ENCODE data around the gene NOL7. TPM values are rescaled to one million over a fixed set of nuclear protein-coding genes. Genes with fewer than 3 reads are reported as not detected.

The NOL7 gene
- total and polyA plus RNA-seq, 2 of the 13 experiments (the other 11 are each of a cell fraction or from before 2014, with no cell fraction given), result 37.8 to 186 TPM

DNA sequence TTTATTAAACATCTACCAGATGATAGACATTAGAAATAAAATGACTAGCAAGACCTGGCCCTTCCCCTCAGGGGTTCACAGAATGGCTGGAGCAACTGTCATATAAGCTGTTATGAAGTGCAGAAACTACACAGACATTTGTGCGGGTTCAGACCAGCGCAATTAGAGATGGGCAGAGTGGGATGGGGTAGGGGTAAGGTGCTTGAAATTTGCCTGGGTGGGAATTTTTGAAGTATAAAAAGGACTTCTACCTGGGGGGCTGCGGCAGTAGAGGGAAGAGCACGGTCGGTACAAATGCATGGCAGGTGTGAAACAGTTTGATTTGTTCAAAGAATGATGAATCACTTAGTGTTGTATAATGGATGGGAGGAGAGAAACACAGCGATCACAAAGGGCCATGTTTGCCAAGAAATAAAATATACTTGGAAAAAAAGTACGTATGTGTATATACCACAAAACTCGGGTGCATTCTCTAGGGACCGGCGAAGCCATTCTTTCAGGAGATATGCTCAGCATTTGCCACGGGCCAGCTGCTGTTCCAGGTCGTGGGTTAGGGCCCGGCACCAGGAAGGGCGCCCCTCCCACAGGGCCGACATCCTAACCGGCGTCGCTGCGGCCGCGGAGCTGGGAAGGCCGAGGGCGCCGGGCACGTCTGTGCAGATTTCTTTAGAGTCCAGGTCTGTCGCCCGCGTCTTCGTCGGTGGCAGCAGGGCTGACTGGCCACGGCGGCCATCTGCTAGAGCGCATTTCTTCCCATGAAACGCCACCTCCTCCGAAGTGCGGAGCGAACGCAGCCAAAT lies 809 bp upstream of the NOL7 start (continued):
- TF ChIP-seq ZBTB38 (CRISPR knock-in tag; IDR thresholded peaks at IDR 0.05) (no peak), ZNF724P (CRISPR knock-in tag; IDR thresholded peaks at IDR 0.05; ENCODE audit: borderline replicate concordance) (peak; percentile 51; the same call in 1 of the 2 replicates), WIZ (CRISPR knock-in tag; IDR thresholded peaks at IDR 0.05) (no peak), RNF2 (conservative IDR thresholded peaks at IDR 0.05; ENCODE audit: low read depth) (no peak), NFATC3 (CRISPR knock-in tag; IDR thresholded peaks at IDR 0.05) (0 out of 2 replicates have a peak, but pooled peaks have one; percentile 70), ZFP82 (CRISPR knock-in tag; IDR thresholded peaks at IDR 0.05; ENCODE audit: borderline replicate concordance) (no peak), ZSCAN20 (CRISPR knock-in tag; IDR thresholded peaks at IDR 0.05; ENCODE audit: borderline replicate concordance) (peak; percentile 81; the same call in 1 of the 2 replicates), NFKB2 (CRISPR knock-in tag; IDR thresholded peaks at IDR 0.05; ENCODE audit: borderline replicate concordance) (no peak), ARNT (IDR thresholded peaks at IDR 0.05) (no peak)
- TF ChIP-seq, protein P1, sequence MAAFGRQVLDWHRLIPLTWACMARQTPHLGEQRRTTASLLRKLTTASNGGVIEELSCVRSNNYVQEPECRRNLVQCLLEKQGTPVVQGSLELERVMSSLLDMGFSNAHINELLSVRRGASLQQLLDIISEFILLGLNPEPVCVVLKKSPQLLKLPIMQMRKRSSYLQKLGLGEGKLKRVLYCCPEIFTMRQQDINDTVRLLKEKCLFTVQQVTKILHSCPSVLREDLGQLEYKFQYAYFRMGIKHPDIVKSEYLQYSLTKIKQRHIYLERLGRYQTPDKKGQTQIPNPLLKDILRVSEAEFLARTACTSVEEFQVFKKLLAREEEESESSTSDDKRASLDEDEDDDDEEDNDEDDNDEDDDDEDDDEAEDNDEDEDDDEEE (CRISPR knock-in tag; IDR thresholded peaks at IDR 0.05), result no peak
- TF ChIP-seq, protein P2, sequence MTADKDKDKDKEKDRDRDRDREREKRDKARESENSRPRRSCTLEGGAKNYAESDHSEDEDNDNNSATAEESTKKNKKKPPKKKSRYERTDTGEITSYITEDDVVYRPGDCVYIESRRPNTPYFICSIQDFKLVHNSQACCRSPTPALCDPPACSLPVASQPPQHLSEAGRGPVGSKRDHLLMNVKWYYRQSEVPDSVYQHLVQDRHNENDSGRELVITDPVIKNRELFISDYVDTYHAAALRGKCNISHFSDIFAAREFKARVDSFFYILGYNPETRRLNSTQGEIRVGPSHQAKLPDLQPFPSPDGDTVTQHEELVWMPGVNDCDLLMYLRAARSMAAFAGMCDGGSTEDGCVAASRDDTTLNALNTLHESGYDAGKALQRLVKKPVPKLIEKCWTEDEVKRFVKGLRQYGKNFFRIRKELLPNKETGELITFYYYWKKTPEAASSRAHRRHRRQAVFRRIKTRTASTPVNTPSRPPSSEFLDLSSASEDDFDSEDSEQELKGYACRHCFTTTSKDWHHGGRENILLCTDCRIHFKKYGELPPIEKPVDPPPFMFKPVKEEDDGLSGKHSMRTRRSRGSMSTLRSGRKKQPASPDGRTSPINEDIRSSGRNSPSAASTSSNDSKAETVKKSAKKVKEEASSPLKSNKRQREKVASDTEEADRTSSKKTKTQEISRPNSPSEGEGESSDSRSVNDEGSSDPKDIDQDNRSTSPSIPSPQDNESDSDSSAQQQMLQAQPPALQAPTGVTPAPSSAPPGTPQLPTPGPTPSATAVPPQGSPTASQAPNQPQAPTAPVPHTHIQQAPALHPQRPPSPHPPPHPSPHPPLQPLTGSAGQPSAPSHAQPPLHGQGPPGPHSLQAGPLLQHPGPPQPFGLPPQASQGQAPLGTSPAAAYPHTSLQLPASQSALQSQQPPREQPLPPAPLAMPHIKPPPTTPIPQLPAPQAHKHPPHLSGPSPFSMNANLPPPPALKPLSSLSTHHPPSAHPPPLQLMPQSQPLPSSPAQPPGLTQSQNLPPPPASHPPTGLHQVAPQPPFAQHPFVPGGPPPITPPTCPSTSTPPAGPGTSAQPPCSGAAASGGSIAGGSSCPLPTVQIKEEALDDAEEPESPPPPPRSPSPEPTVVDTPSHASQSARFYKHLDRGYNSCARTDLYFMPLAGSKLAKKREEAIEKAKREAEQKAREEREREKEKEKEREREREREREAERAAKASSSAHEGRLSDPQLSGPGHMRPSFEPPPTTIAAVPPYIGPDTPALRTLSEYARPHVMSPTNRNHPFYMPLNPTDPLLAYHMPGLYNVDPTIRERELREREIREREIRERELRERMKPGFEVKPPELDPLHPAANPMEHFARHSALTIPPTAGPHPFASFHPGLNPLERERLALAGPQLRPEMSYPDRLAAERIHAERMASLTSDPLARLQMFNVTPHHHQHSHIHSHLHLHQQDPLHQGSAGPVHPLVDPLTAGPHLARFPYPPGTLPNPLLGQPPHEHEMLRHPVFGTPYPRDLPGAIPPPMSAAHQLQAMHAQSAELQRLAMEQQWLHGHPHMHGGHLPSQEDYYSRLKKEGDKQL (CRISPR knock-in tag; IDR thresholded peaks at IDR 0.05; ENCODE audit: low read depth), result no peak
- TF ChIP-seq, protein P3, sequence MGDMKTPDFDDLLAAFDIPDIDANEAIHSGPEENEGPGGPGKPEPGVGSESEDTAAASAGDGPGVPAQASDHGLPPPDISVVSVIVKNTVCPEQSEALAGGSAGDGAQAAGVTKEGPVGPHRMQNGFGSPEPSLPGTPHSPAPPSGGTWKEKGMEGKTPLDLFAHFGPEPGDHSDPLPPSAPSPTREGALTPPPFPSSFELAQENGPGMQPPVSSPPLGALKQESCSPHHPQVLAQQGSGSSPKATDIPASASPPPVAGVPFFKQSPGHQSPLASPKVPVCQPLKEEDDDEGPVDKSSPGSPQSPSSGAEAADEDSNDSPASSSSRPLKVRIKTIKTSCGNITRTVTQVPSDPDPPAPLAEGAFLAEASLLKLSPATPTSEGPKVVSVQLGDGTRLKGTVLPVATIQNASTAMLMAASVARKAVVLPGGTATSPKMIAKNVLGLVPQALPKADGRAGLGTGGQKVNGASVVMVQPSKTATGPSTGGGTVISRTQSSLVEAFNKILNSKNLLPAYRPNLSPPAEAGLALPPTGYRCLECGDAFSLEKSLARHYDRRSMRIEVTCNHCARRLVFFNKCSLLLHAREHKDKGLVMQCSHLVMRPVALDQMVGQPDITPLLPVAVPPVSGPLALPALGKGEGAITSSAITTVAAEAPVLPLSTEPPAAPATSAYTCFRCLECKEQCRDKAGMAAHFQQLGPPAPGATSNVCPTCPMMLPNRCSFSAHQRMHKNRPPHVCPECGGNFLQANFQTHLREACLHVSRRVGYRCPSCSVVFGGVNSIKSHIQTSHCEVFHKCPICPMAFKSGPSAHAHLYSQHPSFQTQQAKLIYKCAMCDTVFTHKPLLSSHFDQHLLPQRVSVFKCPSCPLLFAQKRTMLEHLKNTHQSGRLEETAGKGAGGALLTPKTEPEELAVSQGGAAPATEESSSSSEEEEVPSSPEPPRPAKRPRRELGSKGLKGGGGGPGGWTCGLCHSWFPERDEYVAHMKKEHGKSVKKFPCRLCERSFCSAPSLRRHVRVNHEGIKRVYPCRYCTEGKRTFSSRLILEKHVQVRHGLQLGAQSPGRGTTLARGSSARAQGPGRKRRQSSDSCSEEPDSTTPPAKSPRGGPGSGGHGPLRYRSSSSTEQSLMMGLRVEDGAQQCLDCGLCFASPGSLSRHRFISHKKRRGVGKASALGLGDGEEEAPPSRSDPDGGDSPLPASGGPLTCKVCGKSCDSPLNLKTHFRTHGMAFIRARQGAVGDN (CRISPR knock-in tag; IDR thresholded peaks at IDR 0.05), result no peak
